HG03432 (cell line): ENCODE measurements around the gene ATP6V1G2.
"Not testable (repeated sequence)": the region's sequence is repeated elsewhere in the genome, so short reads cannot be mapped to it uniquely, and the experiment has no call there.

Experiments used
- ATAC-seq: cut with Tn5 transposase; IDR thresholded peaks from one replicate; pipeline ENCODE4 v1.9.1; 2021; ENCODE audit warnings: mild to moderate bottlenecking, moderate library complexity; ENCODE audit not compliant: unreplicated experiment

The ATP6V1G2 gene

GRCh38 chr6:31546339-31546957 lies at the start of gene ATP6V1G2:
Gene ATP6V1G2, minus strand, starts transcription at chr6:31546608. Its CDS starts 49 bp downstream, at chr6:31546559.
- ATAC-seq, result peak; percentile 43

- ATAC-seq, result no peak
Observed at GRCh38 chr6:31592396-31592771, 46.0 kb upstream of the ATP6V1G2 start.

- ATAC-seq, result not testable (repeated sequence)
Observed at GRCh38 chr6:31590691-31591090, 44.3 kb upstream of the ATP6V1G2 start.

GRCh38 chr6:31588871-31589650 lies 42.7 kb upstream of the ATP6V1G2 start:
- ATAC-seq, result no peak

GRCh38 chr6:31587791-31588777 lies 41.7 kb upstream of the ATP6V1G2 start:
- no peak for ATAC-seq

GRCh38 chr6:31586599-31587281 lies 40.3 kb upstream of the ATP6V1G2 start:
- no peak for ATAC-seq

GRCh38 chr6:31586008-31586407 lies 39.6 kb upstream of the ATP6V1G2 start, which contains the start of gene LST1:
Gene LST1, plus strand, starts transcription at chr6:31586277. Its CDS starts 1,023 bp downstream, at chr6:31587300.
- ATAC-seq, result no peak

- ATAC-seq, result no peak
Observed at GRCh38 chr6:31585491-31585890, 39.1 kb upstream of the ATP6V1G2 start.

GRCh38 chr6:31582230-31582643 lies 35.8 kb upstream of the ATP6V1G2 start, which contains the start of gene LTB:
Gene LTB, minus strand, starts transcription at chr6:31582424. Its CDS starts 7 bp downstream, at chr6:31582417.
- no peak for ATAC-seq

GRCh38 chr6:31581434-31582229 lies 35.2 kb upstream of the ATP6V1G2 start:
- no peak for ATAC-seq

GRCh38 chr6:31580807-31581433 lies 34.5 kb upstream of the ATP6V1G2 start:
- ATAC-seq, result peak; percentile 57

GRCh38 chr6:31580438-31580740 lies 34.0 kb upstream of the ATP6V1G2 start:
- ATAC-seq, result no peak

- no peak for ATAC-seq
Observed at GRCh38 chr6:31579546-31580437, 33.4 kb upstream of the ATP6V1G2 start.

GRCh38 chr6:31579119-31579505 lies 32.7 kb upstream of the ATP6V1G2 start:
- ATAC-seq, result no peak

GRCh38 chr6:31578184-31579118 lies 32.0 kb upstream of the ATP6V1G2 start:
- no peak for ATAC-seq

- no peak for ATAC-seq
Observed at GRCh38 chr6:31577579-31577966, 31.2 kb upstream of the ATP6V1G2 start.

GRCh38 chr6:31576897-31577578 lies 30.6 kb upstream of the ATP6V1G2 start:
- no peak for ATAC-seq
